Activated CD8-positive, alpha-beta memory T cell treated with anti-CD3 and anti-CD28 coated beads, Interleukin-2, amount 50 U/mL, for 1 hour (primary cell): ENCODE results near the gene RNF180.
"Not testable (repeated sequence)": the region's sequence is repeated elsewhere in the genome, so short reads cannot be mapped to it uniquely, and the experiment has no call there.

Source experiments
- DNase-seq: peaks from one replicate; pipeline ENCODE4 v3.0.0-alpha.2; 2020; ENCODE audit errors: extremely low read depth

The RNF180 gene

DNA sequence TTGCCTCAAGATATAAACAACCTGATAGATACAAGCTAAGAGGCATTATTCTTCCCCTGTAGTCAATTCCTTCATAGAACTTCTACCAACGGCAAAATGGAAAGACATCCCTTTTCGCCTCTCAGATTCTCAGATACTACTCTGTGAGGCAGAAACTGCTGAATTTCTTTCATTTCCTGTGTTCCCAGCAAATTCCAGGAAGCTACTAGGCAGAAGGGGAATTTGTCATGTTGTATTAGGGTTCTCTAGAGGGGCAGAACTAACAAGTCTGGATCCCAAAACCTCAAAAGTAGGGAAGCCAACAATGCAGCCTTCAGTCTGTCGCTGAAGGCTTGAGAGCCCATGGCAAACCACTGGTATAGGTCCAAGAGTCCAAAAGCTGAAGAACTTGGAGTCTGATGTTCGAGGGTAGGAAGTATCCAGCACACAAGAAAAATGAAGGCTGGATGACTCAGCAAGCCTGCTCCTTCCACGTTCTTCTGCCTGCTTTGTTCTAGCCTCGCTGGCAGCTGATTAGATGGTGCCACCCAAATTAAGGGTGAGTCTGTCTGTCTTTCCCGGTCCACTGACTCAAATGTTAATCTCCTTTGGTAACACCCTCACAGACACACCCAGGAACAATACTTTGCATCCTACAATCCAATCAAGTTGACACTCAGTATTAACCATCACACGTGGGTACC, 15.2 kb downstream of the RNF180 start:
- no peak for DNase-seq

DNA sequence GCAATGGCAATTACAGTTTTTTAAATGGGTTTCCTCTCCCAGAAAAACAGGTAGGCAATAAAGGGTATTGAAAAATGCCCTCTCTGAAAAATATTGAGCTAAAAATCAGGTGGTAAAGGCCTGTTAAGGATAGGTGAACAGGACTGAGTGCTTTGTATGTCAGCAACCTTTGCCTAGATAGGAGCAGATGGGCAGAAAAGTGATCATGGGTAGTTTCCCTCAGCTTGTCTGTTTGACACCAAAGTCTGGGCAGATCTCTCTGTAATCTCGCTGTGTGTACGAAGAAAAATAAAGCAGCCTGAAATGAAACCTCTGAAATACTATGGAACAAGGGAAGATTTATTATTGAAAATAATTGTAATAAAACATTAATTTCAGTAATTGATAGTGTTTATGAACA, 15.8 kb downstream of the RNF180 start:
- DNase-seq, result no peak

DNA sequence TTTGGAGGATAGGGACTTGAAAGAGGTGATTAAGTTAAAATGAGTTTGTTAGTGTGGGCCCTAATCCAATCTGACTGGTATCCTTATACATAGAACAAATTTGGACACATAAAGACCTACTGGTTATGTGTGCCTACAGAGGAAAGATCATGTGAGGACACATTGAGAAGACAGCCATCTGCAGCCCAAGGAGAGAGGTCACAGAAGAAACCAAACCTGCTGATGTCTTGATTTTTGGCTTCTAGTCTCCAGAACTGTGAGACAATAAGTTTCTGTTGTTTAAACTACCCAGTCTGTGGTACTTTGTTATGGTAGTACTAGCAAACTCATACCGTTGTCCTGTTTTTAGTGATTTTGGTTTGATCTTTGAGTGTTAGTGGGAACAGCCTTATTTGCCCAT, 18.3 kb downstream of the RNF180 start:
- DNase-seq, result no peak

DNA sequence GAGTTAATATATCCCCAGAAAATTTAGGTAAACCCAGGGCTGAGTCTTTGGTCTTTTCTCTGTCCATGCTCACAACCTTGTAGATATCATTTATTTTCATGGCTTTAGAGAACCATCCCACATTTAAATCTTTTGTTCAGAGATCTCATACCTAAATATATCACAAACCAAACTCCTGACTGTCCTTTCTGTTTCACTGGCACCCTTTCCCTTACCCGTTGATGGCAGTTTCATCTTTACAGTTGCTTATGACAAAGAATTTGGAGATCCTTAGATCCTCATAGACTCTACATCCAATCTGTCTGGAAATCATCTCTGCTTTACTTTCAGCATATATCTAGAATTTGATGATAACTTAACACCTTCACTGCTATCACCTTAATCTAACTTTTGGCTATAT, 19.2 kb downstream of the RNF180 start:
- DNase-seq, result no peak

DNA sequence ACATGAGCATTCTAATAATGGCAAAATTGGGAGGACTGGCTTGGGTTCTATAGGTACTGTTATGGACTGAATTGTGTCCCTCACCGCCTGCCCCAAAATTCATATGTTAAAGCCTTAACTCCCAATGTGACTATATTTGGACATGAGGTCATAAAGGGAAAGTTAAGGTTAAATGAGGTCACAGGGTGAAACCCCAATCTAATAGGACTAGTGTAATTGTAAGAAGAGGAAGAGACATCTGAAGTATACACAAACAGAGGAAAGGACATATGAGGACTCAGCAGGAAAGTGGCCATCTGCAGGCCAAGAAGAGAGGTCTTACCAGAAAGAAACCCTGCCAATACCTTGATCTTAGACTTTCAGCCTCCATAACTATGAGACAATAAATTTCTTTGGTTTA, 23.1 kb downstream of the RNF180 start:
- DNase-seq, result no peak

DNA sequence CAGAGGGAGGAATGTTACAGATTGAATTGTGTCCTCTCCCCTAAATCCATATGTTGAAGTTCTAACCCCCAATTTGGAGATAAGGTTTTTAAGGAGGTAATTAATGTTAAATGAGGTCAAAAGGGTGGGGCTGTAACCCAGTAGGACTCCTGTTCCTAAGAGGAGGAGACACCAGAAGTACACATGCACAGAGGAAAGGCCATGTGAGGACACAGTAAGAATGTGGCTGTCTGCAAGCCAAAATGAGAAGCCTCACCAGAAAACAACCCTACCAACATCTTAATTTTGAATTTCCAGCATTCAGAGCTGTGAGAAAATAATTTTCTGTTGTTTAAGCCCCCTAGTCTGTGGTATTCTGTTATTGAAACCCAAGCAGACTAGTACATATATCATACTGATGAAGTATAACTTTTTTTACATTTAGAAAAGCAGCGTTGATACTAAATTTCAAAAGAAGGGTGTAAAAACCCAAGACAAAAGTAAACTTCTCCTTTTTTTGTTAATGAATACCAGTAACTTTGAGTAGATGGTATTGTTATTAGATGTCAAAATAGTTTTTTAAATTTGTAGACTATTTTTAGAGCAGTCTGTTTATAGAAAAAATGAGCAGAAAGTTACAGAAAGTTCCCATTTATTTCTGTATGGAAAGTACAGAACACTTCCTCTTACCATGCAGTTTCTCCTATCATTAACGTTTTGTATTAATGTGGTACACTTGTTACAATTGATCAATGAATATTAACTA, 25.1 kb downstream of the RNF180 start:
- DNase-seq, result no peak

DNA sequence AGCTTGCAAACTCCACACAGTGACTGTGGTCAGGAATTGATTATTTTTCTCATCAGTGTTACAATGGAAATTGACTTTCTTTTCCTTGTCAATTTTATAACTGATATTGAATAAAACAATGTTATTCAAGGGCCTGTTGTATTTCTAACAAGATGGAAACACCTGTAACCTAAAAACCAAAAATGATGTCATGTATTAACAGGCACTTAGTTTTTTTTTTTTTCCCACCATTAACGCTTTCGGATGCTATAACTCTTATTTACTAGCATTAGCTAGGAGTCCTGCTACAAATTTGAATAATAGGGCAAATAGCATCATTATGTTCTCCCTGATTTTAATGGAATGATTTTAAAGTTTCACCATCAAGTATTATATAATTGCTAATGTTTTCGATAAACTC, 30.3 kb downstream of the RNF180 start:
- no peak for DNase-seq

DNA sequence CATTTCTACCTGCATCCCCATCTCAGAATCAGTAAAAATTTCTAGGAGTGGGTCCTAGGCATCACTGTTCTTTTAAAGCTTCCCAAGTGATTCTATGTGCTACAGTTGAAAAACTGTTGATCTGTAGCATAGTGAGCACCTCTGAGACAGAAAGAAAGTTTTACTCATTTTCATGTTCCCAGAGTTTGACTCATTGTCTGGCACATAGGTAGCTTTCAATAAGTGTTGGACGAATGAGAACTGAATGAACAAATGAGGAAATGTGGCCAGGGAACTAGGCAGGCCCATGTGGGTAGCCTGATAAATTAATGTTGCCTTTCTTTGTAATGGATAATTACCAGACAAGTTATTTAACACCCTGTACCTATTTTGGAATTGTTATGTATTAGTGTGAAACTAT, 33.8 kb downstream of the RNF180 start:
- DNase-seq, result no peak

DNA sequence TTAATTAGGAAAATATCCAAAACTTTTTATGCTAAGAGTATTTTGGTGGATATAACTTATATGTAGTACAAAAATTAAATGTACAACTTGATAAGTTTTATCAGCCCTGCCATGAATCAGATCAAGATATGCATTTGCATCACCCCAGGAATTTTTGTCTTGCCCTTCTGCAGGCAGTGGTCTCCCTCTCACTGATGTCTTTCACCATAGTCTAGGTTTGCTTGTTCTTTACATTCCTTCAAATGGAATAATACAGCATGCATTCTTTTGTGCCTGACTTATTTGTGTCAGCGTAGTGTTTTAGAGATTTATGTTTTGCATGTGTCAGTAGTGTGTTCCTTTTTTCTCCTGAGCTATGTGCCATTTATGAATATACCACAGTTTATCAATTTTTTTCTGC, 36.4 kb downstream of the RNF180 start:
- no peak for DNase-seq

DNA sequence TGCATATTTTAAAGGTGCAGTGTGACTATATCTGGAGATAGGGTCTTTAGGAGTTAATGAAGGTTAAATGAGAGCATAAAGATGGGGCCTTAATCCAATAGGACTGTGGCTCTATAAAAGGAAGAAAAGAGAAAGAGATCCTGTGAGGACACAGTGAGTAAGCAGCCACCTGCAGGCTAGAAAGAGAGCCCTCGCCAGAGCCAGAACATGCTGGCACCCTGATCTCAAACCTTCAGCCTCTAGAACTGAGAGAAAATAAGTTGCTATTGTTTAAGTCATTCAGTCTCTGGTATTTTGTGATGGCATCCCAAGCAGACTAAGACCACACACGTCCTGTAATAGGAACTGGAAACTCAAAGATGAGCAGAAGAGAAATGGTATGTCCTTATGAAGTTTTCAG, 41.0 kb downstream of the RNF180 start:
- DNase-seq, result no peak

DNA sequence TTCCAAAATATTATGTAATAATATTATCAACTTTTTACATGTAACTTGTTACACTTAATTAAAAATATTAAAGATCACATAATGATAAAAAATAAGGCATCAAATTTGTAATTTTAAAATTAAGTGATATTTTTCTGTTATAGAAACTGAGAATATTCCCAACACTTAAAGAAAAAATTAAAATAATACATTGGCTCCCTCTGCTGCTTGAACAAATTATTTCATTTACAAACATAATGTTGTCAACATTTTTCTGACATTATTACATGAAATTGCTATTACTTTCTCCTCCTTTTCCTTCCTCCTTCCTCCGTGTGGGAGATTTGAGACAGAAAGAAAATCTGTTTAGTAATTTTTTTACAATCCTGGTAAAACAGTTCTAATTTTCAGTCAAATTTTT, 42.3 kb downstream of the RNF180 start:
- no peak for DNase-seq

DNA sequence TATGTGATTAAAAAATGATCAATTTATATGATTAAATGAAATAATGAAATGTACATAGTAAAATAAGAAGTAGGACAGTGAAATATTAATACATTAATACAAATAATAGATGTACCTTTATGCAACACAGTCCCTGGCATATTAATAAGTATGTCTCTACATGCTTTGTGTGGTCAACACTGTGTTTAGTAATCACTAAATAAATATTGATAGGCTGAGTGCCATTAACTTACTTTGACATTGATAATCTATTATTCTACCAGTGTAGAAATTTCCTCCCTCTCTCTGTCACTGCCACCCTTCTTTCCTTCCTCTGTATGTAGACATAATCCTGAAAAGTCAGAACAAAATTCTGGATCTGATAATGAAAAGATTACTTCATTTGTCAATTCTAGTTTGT, 43.7 kb downstream of the RNF180 start:
- DNase-seq, result no peak

DNA sequence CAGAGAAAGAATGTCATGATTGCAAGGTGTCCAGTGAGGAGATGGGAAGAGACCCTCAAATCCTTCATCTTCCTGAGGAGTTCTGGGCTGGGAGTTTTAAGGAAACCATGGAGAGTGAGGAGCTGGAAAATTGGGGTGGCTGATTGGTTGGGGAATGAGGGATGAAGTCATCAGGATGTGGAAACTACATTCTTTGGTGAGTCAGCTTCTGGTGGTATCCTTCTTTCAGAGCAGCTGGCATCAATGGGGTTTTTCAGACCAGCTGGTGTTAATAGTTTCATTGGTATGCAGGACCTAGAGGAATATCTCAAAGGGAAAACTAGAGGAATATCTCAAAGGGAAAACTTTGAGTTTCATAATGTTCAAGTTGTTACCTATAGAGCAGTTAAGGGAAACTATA, 45.2 kb downstream of the RNF180 start:
- DNase-seq, result no peak

DNA sequence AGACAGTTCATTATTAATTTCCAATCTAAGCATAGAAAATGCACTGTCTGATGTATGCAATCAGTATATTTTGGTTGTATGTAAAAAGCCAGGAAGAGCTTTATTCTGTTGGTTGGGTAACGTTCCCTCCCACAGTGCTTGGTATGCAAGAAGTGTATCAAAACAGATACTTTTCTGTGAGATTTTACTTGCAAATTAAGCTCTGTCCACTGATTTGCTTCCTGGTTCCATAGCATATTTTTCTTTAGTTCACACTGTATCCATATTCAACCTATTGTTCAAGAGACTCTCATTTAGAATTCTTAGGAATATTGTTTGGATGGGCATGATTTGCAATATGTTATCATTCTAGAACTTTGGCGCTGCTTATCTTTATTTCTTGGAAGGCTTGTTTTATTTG, 47.4 kb downstream of the RNF180 start:
- no peak for DNase-seq

DNA sequence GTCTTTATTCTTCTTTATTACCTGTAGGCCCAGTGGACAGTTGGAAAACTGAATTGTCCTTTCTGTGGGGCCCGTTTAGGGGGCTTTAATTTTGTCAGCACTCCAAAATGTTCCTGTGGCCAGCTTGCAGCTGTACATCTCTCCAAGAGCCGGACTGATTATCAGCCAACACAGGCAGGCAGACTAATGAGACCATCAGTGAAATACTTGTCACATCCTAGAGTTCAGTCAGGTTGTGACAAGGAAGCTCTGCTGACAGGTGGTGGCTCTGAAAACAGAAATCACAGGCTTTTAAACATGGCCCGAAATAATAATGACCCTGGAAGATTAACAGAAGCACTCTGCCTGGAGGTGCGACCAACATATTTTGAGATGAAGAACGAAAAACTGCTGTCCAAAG, 47.9 kb downstream of the RNF180 start:
- no peak for DNase-seq

DNA sequence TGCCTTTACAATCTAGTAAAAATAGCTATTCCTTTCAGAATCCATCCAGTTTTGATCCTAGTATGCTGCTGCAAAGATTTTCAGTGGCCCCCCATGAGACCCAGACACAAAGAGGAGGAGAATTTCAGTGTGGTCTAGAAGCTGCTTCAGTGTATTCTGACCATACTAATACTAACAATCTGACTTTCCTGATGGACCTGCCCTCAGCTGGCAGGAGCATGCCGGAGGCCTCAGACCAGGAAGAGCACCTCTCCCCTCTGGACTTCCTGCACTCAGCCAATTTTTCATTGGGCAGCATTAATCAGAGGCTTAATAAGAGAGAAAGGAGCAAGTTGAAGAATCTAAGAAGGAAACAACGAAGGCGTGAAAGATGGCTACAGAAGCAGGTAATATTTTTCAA, 48.5 kb downstream of the RNF180 start:
- DNase-seq, result no peak

DNA sequence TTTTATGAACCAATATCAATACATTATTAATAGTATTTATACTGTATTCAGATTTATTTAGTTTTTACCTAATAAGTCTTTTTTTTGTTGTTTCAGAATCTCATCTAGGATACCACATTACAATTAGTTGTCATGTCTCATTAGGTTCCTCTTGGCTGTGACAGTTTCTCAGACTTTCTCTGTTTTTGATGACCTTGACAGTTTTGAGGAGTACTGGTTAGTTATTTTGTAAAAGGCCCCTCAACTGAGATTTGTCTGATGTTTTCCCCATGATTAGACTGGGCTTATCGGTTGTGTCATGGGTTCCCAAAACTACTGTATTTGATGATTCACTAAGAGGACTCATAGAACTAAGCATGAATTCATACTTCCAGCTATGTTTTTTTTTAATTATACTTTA, 56.3 kb downstream of the RNF180 start:
- no peak for DNase-seq

DNA sequence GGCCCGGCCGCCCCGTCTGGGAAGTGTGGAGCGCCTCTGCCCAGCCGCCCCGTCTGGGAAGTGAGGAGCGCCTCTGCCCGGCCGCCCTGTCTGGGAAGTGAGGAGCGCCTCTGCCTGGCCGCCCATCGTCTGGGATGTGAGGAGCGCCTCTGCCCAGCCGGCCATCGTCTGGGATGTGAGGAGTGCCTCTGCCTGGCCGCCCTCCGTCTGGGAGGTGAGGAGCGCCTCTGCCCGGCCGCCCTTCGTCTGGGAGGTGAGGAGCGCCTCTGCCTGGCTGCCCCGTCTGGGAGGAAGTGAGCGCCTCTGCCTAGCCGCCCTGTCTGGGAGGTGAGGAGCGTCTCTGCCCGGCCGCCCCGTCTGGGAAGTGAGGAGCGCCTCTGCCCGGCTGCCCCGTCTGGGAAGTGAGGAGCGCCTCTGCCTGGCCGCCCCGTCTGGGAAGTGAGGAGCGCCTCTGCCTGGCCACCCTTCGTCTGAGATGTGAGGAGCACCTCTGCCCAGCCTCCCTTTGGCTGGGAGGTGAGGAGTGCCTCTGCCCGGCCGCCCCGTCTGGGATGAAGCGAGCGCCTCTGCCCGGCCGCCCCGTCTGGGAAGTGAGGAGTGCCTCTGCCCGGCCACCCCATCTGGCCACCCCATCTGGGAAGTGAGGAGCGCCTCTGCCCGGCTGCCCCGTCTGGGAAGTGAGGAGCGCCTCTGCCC, 59.8 kb downstream of the RNF180 start:
- DNase-seq, result not testable (repeated sequence)

DNA sequence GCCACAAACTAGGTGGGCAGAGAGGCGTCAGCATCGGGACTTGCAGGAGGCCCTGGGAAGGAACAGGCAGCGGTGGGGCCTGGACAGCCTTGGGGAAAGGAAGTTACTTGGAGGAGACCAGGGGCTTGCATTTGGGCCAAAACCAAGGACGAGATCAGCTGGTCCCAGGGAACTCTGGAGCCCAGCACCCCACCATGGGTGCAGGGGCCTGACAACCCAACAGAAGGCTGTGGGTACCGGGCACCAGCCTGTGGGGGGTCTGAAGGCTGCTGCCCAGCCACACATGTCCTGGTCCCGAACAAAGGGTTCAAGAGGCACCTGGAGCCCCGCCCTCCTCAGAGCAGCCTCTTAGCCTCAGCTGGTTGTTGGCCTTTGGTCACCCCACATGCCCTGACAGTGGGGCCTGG, 61.5 kb downstream of the RNF180 start:
- DNase-seq, result not testable (repeated sequence)

DNA sequence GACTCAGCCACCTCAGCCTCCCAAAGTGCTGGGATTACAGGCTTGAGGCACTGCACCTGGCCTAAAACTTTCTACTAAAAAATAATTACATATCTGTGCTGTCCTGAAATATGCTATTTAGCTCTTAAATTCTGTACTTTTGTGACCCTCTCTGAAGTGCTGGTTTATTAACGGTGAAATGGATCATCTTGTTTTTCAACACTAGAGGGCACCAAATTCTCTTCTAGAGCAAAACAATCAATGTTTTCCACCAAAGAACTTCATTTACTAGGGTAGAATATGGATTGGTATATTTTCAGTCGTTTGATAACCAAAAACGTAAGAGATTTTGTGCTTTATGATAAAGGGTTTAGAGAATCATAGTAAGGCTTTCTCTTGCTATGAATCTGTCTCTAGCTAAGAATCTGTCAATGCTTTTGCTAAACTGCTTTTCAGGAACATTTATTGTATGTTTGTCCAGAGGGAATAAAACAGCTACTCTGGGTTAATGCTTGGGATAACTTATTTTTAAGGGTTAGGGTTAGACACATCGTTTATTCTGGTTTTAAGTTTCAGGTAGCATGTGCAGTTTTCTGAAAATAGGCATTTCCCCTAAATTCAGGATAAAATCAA, 63.6 kb downstream of the RNF180 start:
- no peak for DNase-seq

DNA sequence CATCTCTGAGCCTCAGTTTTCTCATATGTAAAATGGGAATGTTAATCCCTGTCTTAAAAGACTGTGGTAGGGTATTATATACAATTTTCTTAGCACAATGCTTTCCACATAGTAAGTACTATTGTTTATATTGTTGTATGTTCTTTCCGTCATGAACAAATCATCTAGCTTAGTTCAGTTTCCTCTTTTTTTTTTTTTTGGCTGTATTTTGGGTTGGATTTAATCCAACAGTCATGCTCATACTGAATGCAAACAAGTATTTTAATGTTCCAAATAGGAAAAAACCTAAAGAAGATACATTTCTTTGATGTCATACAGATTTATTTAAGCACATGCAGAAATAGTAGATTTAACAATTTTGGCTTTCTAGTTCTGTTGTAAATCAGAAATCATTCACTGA, 95.1 kb downstream of the RNF180 start:
- DNase-seq, result no peak

DNA sequence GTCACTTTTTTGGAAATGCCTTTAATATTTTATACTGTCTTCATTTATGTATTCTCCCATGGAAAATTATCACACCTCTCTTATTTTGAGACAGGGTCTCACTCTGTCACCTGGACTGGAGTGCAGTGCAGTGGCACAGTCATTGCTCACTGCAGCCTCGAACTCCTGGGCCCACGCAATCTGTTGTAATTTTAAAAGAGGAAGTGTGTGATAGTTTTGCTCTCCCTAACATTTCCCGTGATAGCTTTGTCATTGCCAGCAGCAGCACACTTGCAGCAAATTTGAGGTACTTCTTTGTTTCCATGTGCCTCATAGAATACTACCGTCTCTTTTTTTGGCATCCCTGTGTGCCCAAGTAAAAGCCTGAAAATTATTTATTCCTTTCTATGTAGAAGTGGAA, 103.5 kb downstream of the RNF180 start:
- no peak for DNase-seq

DNA sequence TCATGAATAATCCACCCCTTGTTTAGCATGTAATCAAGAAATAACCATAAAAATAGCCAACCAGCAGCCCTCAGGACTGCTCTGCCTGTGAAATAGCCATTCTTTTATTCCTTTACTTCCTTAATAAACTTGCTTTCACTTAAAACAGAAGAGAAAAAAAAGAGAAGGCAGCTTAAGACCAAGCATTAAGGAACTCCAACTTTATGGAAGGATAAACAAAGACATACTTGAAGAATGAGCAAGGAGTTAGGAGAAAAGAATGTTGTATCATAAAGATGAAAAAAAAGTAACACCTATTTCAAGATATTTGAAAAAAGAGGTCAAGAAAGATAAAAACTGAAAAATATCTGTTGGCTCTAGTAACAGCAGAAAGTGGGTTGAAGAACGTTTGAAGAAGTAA, 107.6 kb downstream of the RNF180 start:
- DNase-seq, result no peak
